Neural crest cell (in vitro differentiated cells): ENCODE results near the gene NSD2. TPM values are rescaled to one million over a fixed set of nuclear protein-coding genes. Genes with fewer than 3 reads are reported as not detected.
A peak's percentile ranks its signal among the peaks of the same experiment; 100 is the strongest.

Experiments
- DNase-seq: peaks from one replicate; pipeline ENCODE4 v3.0.0; 2021; ENCODE audit warnings: low read depth, mixed read lengths, low spot score
- H3K27ac Mint-ChIP-seq: one replicate; pipeline ENCODE4 v1.8.0; 2021; ENCODE audit warnings: mild to moderate bottlenecking, mixed read lengths; ENCODE audit not compliant: unreplicated experiment
- H3K27me3 Mint-ChIP-seq: 2 replicates; pipeline ENCODE4 v1.8.0; 2021; ENCODE audit warnings: low read depth, mild to moderate bottlenecking, mixed read lengths
- H3K36me3 Mint-ChIP-seq: 2 replicates; pipeline ENCODE4 v1.8.0; 2021; ENCODE audit warnings: low read depth, mild to moderate bottlenecking, mixed read lengths
- H3K4me1 Mint-ChIP-seq: 2 replicates; pipeline ENCODE4 v1.8.0; 2021; ENCODE audit warnings: mixed read lengths
- H3K4me3 Mint-ChIP-seq: one replicate; pipeline ENCODE4 v1.8.0; 2021; ENCODE audit warnings: mild to moderate bottlenecking, mixed read lengths
- H3K9me3 Mint-ChIP-seq: 2 replicates; pipeline ENCODE4 v1.8.0; 2021; ENCODE audit warnings: mixed read lengths
- CTCF ChIP-seq: fragments of 200-600 bp; sonication (generic); conservative IDR thresholded peaks from 2 replicates; pipeline ENCODE4 v1.5.0; 2021; ENCODE audit warnings: antibody characterized with exemption, mild to moderate bottlenecking
- long read RNA-seq: library from polyadenylated mRNA; unstranded; transcript quantifications from one replicate; pipeline ENCODE4 v2.0.0, GENCODE V29; 2020
- total RNA-seq: library from RNA; stranded (reverse); gene quantifications from 2 replicates; pipeline ENCODE4 v1.2.1, GENCODE V29; 2021

NSD2 gene
- 269 and 274 TPM in 2 replicates for total RNA-seq
- long read RNA-seq, full-length matches to known transcripts, result 4 of 69 reads
- long read RNA-seq, partial matches to known transcripts, result 28 of 69 reads
- long read RNA-seq, other reads (novel, unspliced or antisense), result 37 of 69 reads

GRCh38 chr4:1870578-1871443 is at the start of gene NSD2:
Gene NSD2, plus strand, starts transcription at chr4:1871393. Its CDS starts 29,262 bp downstream, at chr4:1900655.
- Mint-ChIP-seq H3K27me3 (peaks cover 14% of the 10 kb centered on the region), H3K27ac (peak within 1 kb of the TSS; percentile 85), H3K36me3 (peaks cover 3% of the 10 kb centered on the region), H3K9me3 (no peaks in the 10 kb centered on the region), H3K4me3 (peak within 1 kb of the TSS; percentile 91), H3K4me1 (peaks cover 45% of the 10 kb centered on the region)
- TF ChIP-seq CTCF, result no peak
- DNase-seq, result peak; percentile 78

- no peak for TF ChIP-seq CTCF
- no peak overlapping the region for H3K4me3 Mint-ChIP-seq
- H3K36me3 Mint-ChIP-seq, result peaks cover 17% of the 10 kb centered on the region
Measured at GRCh38 chr4:1821679-1822567, 49.3 kb upstream of the NSD2 start.

GRCh38 chr4:1822568-1823544 is 48.3 kb upstream of the NSD2 start:
- no peak for TF ChIP-seq CTCF
- Mint-ChIP-seq H3K4me3 (no peak overlapping the region), H3K9me3 (no peaks in the 10 kb centered on the region), H3K4me1 (no peaks in the 10 kb centered on the region), H3K36me3 (peaks cover 19% of the 10 kb centered on the region), H3K27ac (no peak overlapping the region), H3K27me3 (no peaks in the 10 kb centered on the region)
- DNase-seq, result no peak

More at GRCh38 chr4:1821679-1822567, 49.3 kb upstream of the NSD2 start:
- H3K27me3 Mint-ChIP-seq, result no peaks in the 10 kb centered on the region
- H3K4me1 Mint-ChIP-seq, result no peaks in the 10 kb centered on the region
- DNase-seq, result no peak
- no peak overlapping the region for H3K27ac Mint-ChIP-seq
- no peaks in the 10 kb centered on the region for H3K9me3 Mint-ChIP-seq

GRCh38 chr4:1823545-1823932 is 47.7 kb upstream of the NSD2 start:
- H3K27me3 Mint-ChIP-seq, result no peaks in the 10 kb centered on the region
- H3K27ac Mint-ChIP-seq, result no peak overlapping the region
- H3K4me1 Mint-ChIP-seq, result no peaks in the 10 kb centered on the region
- no peak for TF ChIP-seq CTCF
- no peak overlapping the region for H3K4me3 Mint-ChIP-seq
- H3K36me3 Mint-ChIP-seq, result peaks cover 19% of the 10 kb centered on the region
- no peaks in the 10 kb centered on the region for H3K9me3 Mint-ChIP-seq
- DNase-seq, result no peak
